B cell (primary cell): ENCODE measurements around the gene TTYH1. TPM values are rescaled to one million over a fixed set of nuclear protein-coding genes. Genes with fewer than 3 reads are reported as not detected.
A peak's percentile ranks its signal among the peaks of the same experiment; 100 is the strongest.

Experiments
- ATAC-seq: fragments of 200-7000 bp; cut with Tn5 transposase; one replicate; pipeline ENCODE4 v1.10.0; 2021; ENCODE audit warnings: low read depth, mild to moderate bottlenecking, moderate number of reproducible peaks, moderate library complexity
- CTCF ChIA-PET: fragments of 350-600 bp; sonication (Branson Sonifier 250); formaldehyde crosslinking; loops from one replicate; lab custom pipeline; 2021; ENCODE audit warnings: antibody characterized with exemption, inconsistent platforms; lab: Charles Lee
- POLR2A ChIA-PET: fragments of 350-600 bp; sonication (Branson Sonifier 250); formaldehyde crosslinking; loops from one replicate; lab custom pipeline; 2021; ENCODE audit warnings: antibody characterized with exemption; lab: Charles Lee
- DNase-seq: peaks from one replicate; pipeline ENCODE4 v3.0.0; 2013
- H2AFZ ChIP-seq: 2 replicates; pipeline ENCODE4 v1.6.1; 2012; ENCODE audit warnings: mild to moderate bottlenecking, low read depth, low read length; ENCODE audit not compliant: insufficient read depth, poor library complexity, severe bottlenecking
- H3K27ac ChIP-seq, 2 donors: 1 replicate in 1 of 2; 2 replicates in 1 of 2; pipeline ENCODE4 v1.5.1; 2012 to 2013; ENCODE audit warnings: low read length in 2 of 2, mild to moderate bottlenecking in 2 of 2, moderate library complexity in 1 of 2
- H3K27me3 ChIP-seq, 4 experiments: fragments of 200-600 bp in 1 of 4; sonication (generic) in 1 of 4; replicated peaks in 1 of 4; 1 replicate in 2 of 4; 2 replicates in 2 of 4; pipeline versions ENCODE4 v1.6.1 to v1.7.0; 2013 to 2016; ENCODE audit warnings: low read length in 3 of 4, mild to moderate bottlenecking in 2 of 4, mixed read lengths in 1 of 4, moderate library complexity in 1 of 4; ENCODE audit not compliant: insufficient read depth in 4 of 4, control insufficient read depth in 3 of 4; ENCODE audit errors: control extremely low read depth in 1 of 4
- H3K36me3 ChIP-seq, 2 experiments: replicated peaks in 1 of 2; 1 replicate in 1 of 2; 2 replicates in 1 of 2; pipeline versions ENCODE4 v1.6.1 to v1.7.1; 2013; ENCODE audit warnings: low read length in 1 of 2; ENCODE audit not compliant: insufficient read depth in 2 of 2, control insufficient read depth in 1 of 2; ENCODE audit errors: control extremely low read depth in 1 of 2, extremely low read depth in 1 of 2
- H3K4me1 ChIP-seq, 2 donors: fragments of 200-600 bp in 1 of 2; sonication (generic) in 1 of 2; 1 replicate in 1 of 2; 2 replicates in 1 of 2; pipeline versions ENCODE4 v1.5.1 to v1.6.1; 2013 to 2017; ENCODE audit warnings: low read length in 2 of 2; ENCODE audit not compliant: control insufficient read depth in 2 of 2, insufficient read depth in 2 of 2
- H3K4me2 ChIP-seq: replicated peaks from 2 replicates; pipeline ENCODE3; 2012; ENCODE audit warnings: mild to moderate bottlenecking, low read depth, low read length; ENCODE audit not compliant: poor library complexity, severe bottlenecking
- H3K4me3 ChIP-seq, 5 experiments: fragments of 200-600 bp in 1 of 5; sonication (generic) in 1 of 5; 1 replicate in 3 of 5; 2 replicates in 2 of 5; pipeline versions ENCODE4 v1.5.1 to v1.7.0; 2011 to 2016; ENCODE audit warnings: low read length in 4 of 5, mild to moderate bottlenecking in 4 of 5, low read depth in 2 of 5, control low read depth in 1 of 5, moderate library complexity in 1 of 5; ENCODE audit not compliant: insufficient read depth in 1 of 5; ENCODE audit errors: control extremely low read depth in 1 of 5, extremely low read depth in 1 of 5
- H3K79me2 ChIP-seq: fragments of 200-600 bp; sonication (generic); one replicate; pipeline ENCODE4 v1.6.0; 2016; ENCODE audit warnings: low read length; ENCODE audit not compliant: control insufficient read depth, insufficient read depth
- H3K9ac ChIP-seq: fragments of 200-600 bp; sonication (generic); 2 replicates; pipeline ENCODE4 v1.6.1; 2017; ENCODE audit warnings: mild to moderate bottlenecking, low read length, moderate library complexity
- H3K9me3 ChIP-seq, 3 donors: one replicate each; pipeline versions ENCODE4 v1.6.1 to v1.7.1; 2013; ENCODE audit warnings: low read length in 2 of 3; ENCODE audit not compliant: control insufficient read depth in 2 of 3, insufficient read depth in 1 of 3; ENCODE audit errors: control extremely low read depth in 1 of 3
- H4K20me1 ChIP-seq: 2 replicates; pipeline ENCODE4 v1.6.0; 2012; ENCODE audit warnings: mild to moderate bottlenecking, low read length; ENCODE audit not compliant: insufficient read depth, control insufficient read depth, poor library complexity, severe bottlenecking
- H3K27ac Mint-ChIP-seq: one replicate; pipeline ENCODE4 v1.8.0; 2021; ENCODE audit warnings: mixed read lengths
- H3K27me3 Mint-ChIP-seq: one replicate; pipeline ENCODE4 v1.8.0; 2021; ENCODE audit warnings: mixed read lengths
- H3K4me1 Mint-ChIP-seq: one replicate; pipeline ENCODE4 v1.8.0; 2021; ENCODE audit warnings: mixed read lengths
- H3K4me3 Mint-ChIP-seq: one replicate; pipeline ENCODE4 v1.8.0; 2021; ENCODE audit warnings: mixed read lengths
- H3K9me3 Mint-ChIP-seq: one replicate; pipeline ENCODE4 v1.8.0; 2022; ENCODE audit warnings: mixed read lengths; ENCODE audit not compliant: insufficient read depth
- EZH2 ChIP-seq: IDR thresholded peaks from 2 replicates; pipeline ENCODE4 v1.6.1; 2012; ENCODE audit warnings: borderline replicate concordance, low read depth, mild to moderate bottlenecking, moderate library complexity, low read length; ENCODE audit not compliant: insufficient read depth, poor library complexity, severe bottlenecking
- WGBS: methylation state at CpG from one replicate; pipeline ENCODE4 v1.1.5; 2013; ENCODE audit warnings: missing lambda C conversion rate; ENCODE audit not compliant: insufficient coverage; 5-methylcytosine and 5-hydroxymethylcytosine counted together
- intact Hi-C: fragments of 100-400 bp; cut with micrococcal nuclease; formaldehyde crosslinking; loops from one replicate; pipeline ENCODE4 v1.10.0; 2022
- polyA plus RNA-seq: library from polyadenylated mRNA; depleted of rRNA; stranded (reverse); fragments of >200 nt; gene quantifications from 2 replicates; pipeline ENCODE4 v1.2.3, GENCODE V29; 2012
- total RNA-seq, 2 donors: library from RNA; stranded (reverse); fragments of 120-200 nt in 1 of 2; gene quantifications; 1 replicate in 1 of 2; 2 replicates in 1 of 2; pipeline versions ENCODE4 v1.2.3 to v1.2.4, GENCODE V29; 2013 to 2022
- TF ChIP-seq, protein P1 (sequence below): fragments of 200-600 bp; IDR thresholded peaks from one replicate; pipeline ENCODE4 v1.8.0; 2022; ENCODE audit warnings: antibody characterized with exemption, mild to moderate bottlenecking

Gene TTYH1
- total and polyA plus RNA-seq, 2 donors (not counting 1 experiment from before 2014, with no cell fraction given): not detected

DNA sequence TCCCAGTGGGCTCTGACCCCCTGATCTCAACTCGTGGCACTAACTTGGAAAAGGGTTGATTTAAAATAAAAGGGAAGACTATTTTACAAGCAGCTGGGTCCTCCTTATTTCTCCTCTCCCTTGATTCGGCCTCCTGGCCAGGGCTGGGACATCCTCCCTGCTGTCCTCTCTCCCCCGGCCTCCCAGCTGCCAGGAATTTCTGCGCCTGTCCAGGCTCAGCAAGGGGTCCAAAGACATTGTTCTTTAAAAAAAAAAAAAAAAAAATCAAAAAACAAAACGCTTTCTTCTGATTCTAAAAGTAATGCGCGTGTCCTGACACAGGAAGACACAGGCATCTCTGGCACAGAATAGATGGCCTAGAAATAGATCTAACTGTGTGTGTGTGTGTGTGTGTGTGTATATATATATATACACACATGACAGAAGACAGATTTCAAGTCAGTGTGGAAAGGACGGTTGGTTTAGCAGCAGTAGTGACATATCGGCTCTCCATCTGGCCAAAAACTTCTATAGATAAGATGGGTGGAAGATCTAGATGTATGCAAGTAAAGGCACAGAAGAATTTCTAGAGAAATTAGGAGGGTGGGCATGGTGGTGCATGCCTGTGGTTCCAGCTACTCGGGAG, 21.5 kb downstream of the TTYH1 start:
- Histone ChIP-seq H3K9me3 (no peaks in the 10 kb centered on the region), H3K27ac (no peak overlapping the region), H3K27me3 (no peaks in the 10 kb centered on the region), H4K20me1 (peaks cover 13% of the 10 kb centered on the region), H3K36me3 (peaks cover 1 to 4% of the 10 kb centered on the region in 2 experiments), H3K4me2 (no peak overlapping the region), H2AFZ (no peak overlapping the region), H3K4me3 (no peak overlapping the region), H3K79me2 (peaks cover 13% of the 10 kb centered on the region), H3K9ac (no peak overlapping the region), H3K4me1 (peaks cover 0 to 8% of the 10 kb centered on the region in 2 donors)
- CTCF ChIA-PET: no interaction called here
- intact Hi-C loops: no loop called here
- Mint-ChIP-seq H3K27ac (no peak overlapping the region), H3K27me3 (no peaks in the 10 kb centered on the region), H3K4me1 (peaks cover 11% of the 10 kb centered on the region), H3K9me3 (no peaks in the 10 kb centered on the region), H3K4me3 (no peak overlapping the region)
- POLR2A ChIA-PET: interaction anchor here (0.7 kb wide), 1 partner anchor 16 kb away, joined by 9 read pairs; no protein-coding TSS in a partner anchor
- TF ChIP-seq, protein P1, sequence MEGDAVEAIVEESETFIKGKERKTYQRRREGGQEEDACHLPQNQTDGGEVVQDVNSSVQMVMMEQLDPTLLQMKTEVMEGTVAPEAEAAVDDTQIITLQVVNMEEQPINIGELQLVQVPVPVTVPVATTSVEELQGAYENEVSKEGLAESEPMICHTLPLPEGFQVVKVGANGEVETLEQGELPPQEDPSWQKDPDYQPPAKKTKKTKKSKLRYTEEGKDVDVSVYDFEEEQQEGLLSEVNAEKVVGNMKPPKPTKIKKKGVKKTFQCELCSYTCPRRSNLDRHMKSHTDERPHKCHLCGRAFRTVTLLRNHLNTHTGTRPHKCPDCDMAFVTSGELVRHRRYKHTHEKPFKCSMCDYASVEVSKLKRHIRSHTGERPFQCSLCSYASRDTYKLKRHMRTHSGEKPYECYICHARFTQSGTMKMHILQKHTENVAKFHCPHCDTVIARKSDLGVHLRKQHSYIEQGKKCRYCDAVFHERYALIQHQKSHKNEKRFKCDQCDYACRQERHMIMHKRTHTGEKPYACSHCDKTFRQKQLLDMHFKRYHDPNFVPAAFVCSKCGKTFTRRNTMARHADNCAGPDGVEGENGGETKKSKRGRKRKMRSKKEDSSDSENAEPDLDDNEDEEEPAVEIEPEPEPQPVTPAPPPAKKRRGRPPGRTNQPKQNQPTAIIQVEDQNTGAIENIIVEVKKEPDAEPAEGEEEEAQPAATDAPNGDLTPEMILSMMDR: no peak
- TF ChIP-seq EZH2: no peak
- ATAC-seq: no peak
- 93% methylated on average over 3 of the region's 10 CpGs for WGBS
- DNase-seq: no peak

DNA sequence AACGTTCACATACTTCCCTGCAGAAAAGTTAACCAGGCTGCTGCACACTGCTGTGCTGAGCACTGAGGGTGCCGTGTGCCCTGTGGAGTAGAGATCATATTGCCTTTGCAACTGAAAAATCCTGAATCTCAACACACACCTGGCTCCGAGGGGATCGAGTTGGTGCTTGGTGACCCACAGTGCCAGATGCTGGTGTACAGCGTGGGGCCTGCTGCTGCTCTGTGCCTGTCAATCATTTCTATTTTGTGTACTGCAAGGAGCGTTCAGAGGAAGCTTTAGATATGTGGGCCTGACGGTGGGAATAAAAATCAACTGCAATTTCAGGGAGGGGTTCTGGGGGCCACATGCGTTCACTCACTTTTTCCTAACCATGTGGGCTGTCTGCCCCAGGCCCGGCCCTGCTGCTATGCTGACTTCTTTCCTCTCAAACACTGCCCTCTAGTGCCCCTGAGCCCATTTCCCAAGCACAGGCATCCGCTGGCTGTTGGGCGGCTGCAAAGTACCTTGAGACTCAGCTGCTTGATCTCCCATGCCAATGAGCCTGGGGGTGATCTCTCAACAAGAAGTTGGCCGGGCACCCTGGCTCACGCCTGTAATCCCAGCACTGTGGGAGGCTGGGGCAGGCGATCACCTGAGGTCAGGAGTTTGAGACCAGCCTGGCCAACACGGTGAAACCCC, 24.0 kb downstream of the TTYH1 start:
- TF ChIP-seq, protein P1: peak; percentile 19
- TF ChIP-seq EZH2: no peak
- Histone ChIP-seq H4K20me1 (peaks cover 13% of the 10 kb centered on the region), H3K9me3 (no peaks in the 10 kb centered on the region), H3K4me3 (no peak overlapping the region), H3K4me1 (peaks cover 0 to 5% of the 10 kb centered on the region in 2 donors), H3K79me2 (peaks cover 11% of the 10 kb centered on the region), H3K27me3 (no peaks in the 10 kb centered on the region), H3K9ac (no peak overlapping the region), H3K36me3 (peaks cover 1 to 6% of the 10 kb centered on the region in 2 experiments), H3K27ac (no peak overlapping the region), H3K4me2 (no peak overlapping the region), H2AFZ (no peak overlapping the region)
- ATAC-seq: peak; percentile 24
- Mint-ChIP-seq H3K27ac (no peak overlapping the region), H3K27me3 (no peaks in the 10 kb centered on the region), H3K9me3 (no peaks in the 10 kb centered on the region), H3K4me3 (no peak overlapping the region), H3K4me1 (peaks cover 11% of the 10 kb centered on the region)
- intact Hi-C loops: no loop called here
- 94% methylated on average over 11 of the region's 15 CpGs for WGBS
- ChIA-PET CTCF (interaction anchor here (0.7 to 1.4 kb wide), 2 partner anchors 19 to 269 kb away, joined by 3 to 5 read pairs; no protein-coding TSS in a partner anchor), POLR2A (interaction anchor here (0.6 kb wide), 1 partner anchor 1192 kb away, joined by 8 read pairs; no protein-coding TSS in a partner anchor)
- no peak for DNase-seq
